ENCODE data around the gene SLIT3. TPM values are rescaled to one million over a fixed set of nuclear protein-coding genes. Genes with fewer than 3 reads are reported as not detected.

The SLIT3 gene
- total and polyA plus RNA-seq, 2 donors (not counting 3 experiments of a cell fraction or from before 2014, with no cell fraction given): 0.90 to 1.0 TPM

GRCh38 chr5:168667301-168667840 is 633.6 kb downstream of the SLIT3 start:
- ChIA-PET POLR2A (no interaction called here), CTCF (interaction anchor here (1.3 kb wide), 2 partner anchors 9 to 13 kb away, joined by 3 to 4 read pairs; no protein-coding TSS in a partner anchor)
- Histone ChIP-seq H3K4me3 (replicated peaks in 1 of 3; ENCODE audit: insufficient read depth in 1 of 3, low read depth in 1 of 3, low read length in 3 of 3) (no peak overlapping the region), H3K4me1 (ENCODE audit: control insufficient read depth, extremely low read depth, insufficient read depth, low read length) (no peaks in the 10 kb centered on the region), H3K9me1 (replicated peaks; ENCODE audit: control insufficient read depth, extremely low read depth, insufficient read depth, low read length) (no peaks in the 10 kb centered on the region), H3K9ac (replicated peaks; ENCODE audit: extremely low read depth, insufficient read depth, low read length) (no peak overlapping the region), H3K79me2 (ENCODE audit: control insufficient read depth, insufficient read depth, low read length) (no peaks in the 10 kb centered on the region), H2AFZ (ENCODE audit: low read depth, low read length) (no peak overlapping the region), H3K4me2 (ENCODE audit: insufficient read depth, low read length) (no peak overlapping the region), H3K36me3 (ENCODE audit: control insufficient read depth in 2 of 2, extremely low read depth in 1 of 2, insufficient read depth in 2 of 2, low read length in 2 of 2) (no peaks in the 10 kb centered on the region), H3K9me3 (replicated peaks; ENCODE audit: control insufficient read depth, insufficient read depth, low read length) (no peaks in the 10 kb centered on the region), H3K27ac (ENCODE audit: insufficient read depth, low read depth, low read length) (no peak overlapping the region), H4K20me1 (replicated peaks; ENCODE audit: control insufficient read depth, extremely low read depth, insufficient read depth, low read length) (no peaks in the 10 kb centered on the region), H3K27me3 (ENCODE audit: control insufficient read depth in 2 of 2, insufficient read depth in 2 of 2, low read length in 2 of 2) (no peaks in the 10 kb centered on the region)
- FAIRE-seq (no peak), DNase-seq (ENCODE audit: low read depth, low spot score) (no peak)
- no TSS peak for BruUV-seq (replicated peaks)
- intact Hi-C loops (cut with micrococcal nuclease) (no loop called here), dilution Hi-C loops (cut with MboI; ENCODE audit: extremely low pct_ligation_motif_present, low sequenced_read_pairs) (no loop called here)
- TF ChIP-seq GATA2 (IDR thresholded peaks at IDR 0.05; ENCODE audit: insufficient read depth, insufficient read length, low read depth, low read length): no peak
- no peak for TF ChIP-seq JUN (IDR thresholded peaks at IDR 0.05; ENCODE audit: borderline replicate concordance, insufficient read depth, insufficient read length, low read depth)
- no peak for TF ChIP-seq MAX (IDR thresholded peaks at IDR 0.05; ENCODE audit: insufficient read depth, insufficient read length)

GRCh38 chr5:168666356-168666755 is 634.6 kb downstream of the SLIT3 start:
- no peaks in the 10 kb centered on the region for H4K20me1 ChIP-seq (replicated peaks; ENCODE audit: control insufficient read depth, extremely low read depth, insufficient read depth, low read length)
- H3K9ac ChIP-seq (replicated peaks; ENCODE audit: extremely low read depth, insufficient read depth, low read length): no peak overlapping the region
- no peaks in the 10 kb centered on the region for H3K36me3 ChIP-seq (ENCODE audit: control insufficient read depth in 2 of 2, extremely low read depth in 1 of 2, insufficient read depth in 2 of 2, low read length in 2 of 2)
- no peaks in the 10 kb centered on the region for H3K4me1 ChIP-seq (ENCODE audit: control insufficient read depth, extremely low read depth, insufficient read depth, low read length)
- FAIRE-seq (no peak), DNase-seq (ENCODE audit: low read depth, low spot score) (no peak)
- no peaks in the 10 kb centered on the region for H3K9me1 ChIP-seq (replicated peaks; ENCODE audit: control insufficient read depth, extremely low read depth, insufficient read depth, low read length)
- ChIA-PET CTCF (no interaction called here), POLR2A (no interaction called here)
- intact Hi-C loops (cut with micrococcal nuclease) (no loop called here), dilution Hi-C loops (cut with MboI; ENCODE audit: extremely low pct_ligation_motif_present, low sequenced_read_pairs) (no loop called here)
- H3K27ac ChIP-seq (ENCODE audit: insufficient read depth, low read depth, low read length): no peak overlapping the region
- no peak overlapping the region for H3K4me3 ChIP-seq (replicated peaks in 1 of 3; ENCODE audit: insufficient read depth in 1 of 3, low read depth in 1 of 3, low read length in 3 of 3)
- TF ChIP-seq FOS (IDR thresholded peaks at IDR 0.05; ENCODE audit: borderline replicate concordance, insufficient read depth, low read length) (no peak), EZH2 (IDR thresholded peaks at IDR 0.05; ENCODE audit: borderline replicate concordance, low read depth, low read length, severe bottlenecking) (no peak), MAX (IDR thresholded peaks at IDR 0.05; ENCODE audit: insufficient read depth, insufficient read length) (no peak), GATA2 (IDR thresholded peaks at IDR 0.05; ENCODE audit: insufficient read depth, insufficient read length, low read depth, low read length) (no peak), CTCF (IDR thresholded peaks at IDR 0.05; ENCODE audit: extremely low read depth in 1 of 2, insufficient read depth in 1 of 2, low read depth in 1 of 2, low read length in 2 of 2) (no peak), POLR2AphosphoS5 (IDR thresholded peaks at IDR 0.05; ENCODE audit: insufficient read depth, low read depth, low read length) (no peak), JUN (IDR thresholded peaks at IDR 0.05; ENCODE audit: borderline replicate concordance, insufficient read depth, insufficient read length, low read depth) (no peak), POLR2A (IDR thresholded peaks at IDR 0.05; ENCODE audit: low read depth, low read length) (no peak), MYC (IDR thresholded peaks at IDR 0.05; ENCODE audit: low read depth, low read length) (no peak)
- BruUV-seq (replicated peaks): no TSS peak
- H3K79me2 ChIP-seq (ENCODE audit: control insufficient read depth, insufficient read depth, low read length): no peaks in the 10 kb centered on the region
- H3K4me2 ChIP-seq (ENCODE audit: insufficient read depth, low read length): no peak overlapping the region
- H3K9me3 ChIP-seq (replicated peaks; ENCODE audit: control insufficient read depth, insufficient read depth, low read length): no peaks in the 10 kb centered on the region
- H2AFZ ChIP-seq (ENCODE audit: low read depth, low read length): no peak overlapping the region
- H3K27me3 ChIP-seq (ENCODE audit: control insufficient read depth in 2 of 2, insufficient read depth in 2 of 2, low read length in 2 of 2): no peaks in the 10 kb centered on the region
